Sigmoid colon (tissue), 4 donors: Measurements from ENCODE around the gene MEPCE.

Experiments
- CTCF ChIP-seq, 4 experiments: fragments of 450-650 bp in 3 of 4; fragments of 200-600 bp in 1 of 4; IDR thresholded peaks; one replicate each; pipeline ENCODE4 v1.5.1; 2016 to 2019; ENCODE audit warnings: antibody characterized with exemption in 4 of 4, mild to moderate bottlenecking in 3 of 4, moderate library complexity in 2 of 4
- EP300 ChIP-seq, 4 donors: sonication (generic); formaldehyde crosslinking; IDR thresholded peaks; one replicate each; pipeline ENCODE4 v1.6.1; 2017; ENCODE audit warnings: antibody characterized with exemption in 4 of 4
- POLR2A ChIP-seq, 2 donors: fragments of 450-650 bp; IDR thresholded peaks; one replicate each; pipeline ENCODE4 v1.6.1; 2016; ENCODE audit warnings: antibody characterized with exemption in 2 of 2, mild to moderate bottlenecking in 2 of 2, moderate library complexity in 2 of 2
- POLR2AphosphoS5 ChIP-seq, 4 donors: sonication (generic); formaldehyde crosslinking; IDR thresholded peaks; one replicate each; pipeline ENCODE4 v1.6.1; 2017; ENCODE audit warnings: antibody characterized with exemption in 4 of 4

GRCh38 chr7:100457033-100457432, 27.4 kb downstream of the MEPCE start:
- TF ChIP-seq CTCF (IDR thresholded peaks at IDR 0.05) (no peak), POLR2AphosphoS5 (IDR thresholded peaks at IDR 0.05) (no peak), POLR2A (IDR thresholded peaks at IDR 0.05) (no peak), EP300 (IDR thresholded peaks at IDR 0.05) (no peak)
